Measurements from ENCODE around the gene GTF3C5.
"Not testable (repeated sequence)": the region's sequence is repeated elsewhere in the genome, so short reads cannot be mapped to it uniquely, and the experiment has no call there.

Gene GTF3C5

DNA sequence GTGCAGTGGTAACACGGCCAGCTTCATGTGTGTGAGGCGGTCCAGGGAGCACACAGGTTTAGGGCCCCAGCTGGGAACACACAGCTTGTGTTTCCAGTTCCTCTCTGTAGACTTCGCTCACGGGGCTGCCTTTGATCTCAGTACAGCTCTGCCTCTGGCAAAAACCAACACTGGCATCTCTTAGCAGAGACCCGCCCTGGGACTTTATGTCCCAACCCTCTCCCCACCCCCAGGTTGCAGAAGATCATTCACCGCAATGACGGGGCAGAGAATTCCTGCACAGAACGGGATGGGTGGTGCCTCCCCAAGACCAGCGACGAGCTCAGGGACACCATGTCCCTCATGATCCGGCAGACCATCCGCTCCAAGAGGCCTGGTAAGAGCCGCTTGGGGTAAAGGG is 25.7 kb downstream of the GTF3C5 start:
- DNase-seq, result no peak

DNA sequence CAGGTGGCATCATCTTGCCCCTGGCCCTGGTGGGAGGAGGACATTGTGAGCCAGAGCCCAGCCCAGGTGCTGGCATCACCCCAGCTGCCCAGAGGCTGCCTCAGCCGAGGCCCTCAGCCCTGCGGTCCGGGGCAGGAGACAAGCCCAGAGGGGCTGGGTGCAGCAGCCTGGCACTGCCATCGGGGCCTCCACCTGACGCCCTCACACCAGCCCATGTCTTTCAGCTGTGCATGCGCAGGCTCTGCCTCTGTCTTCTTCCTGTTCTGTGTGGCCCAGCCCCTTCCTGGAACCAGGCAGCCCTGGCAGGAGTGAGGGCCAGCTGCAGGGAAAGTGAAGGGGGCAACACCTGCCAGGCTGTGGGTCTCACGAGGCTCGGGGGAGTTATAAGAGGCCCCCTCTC is 26.2 kb downstream of the GTF3C5 start:
- DNase-seq, result no peak

DNA sequence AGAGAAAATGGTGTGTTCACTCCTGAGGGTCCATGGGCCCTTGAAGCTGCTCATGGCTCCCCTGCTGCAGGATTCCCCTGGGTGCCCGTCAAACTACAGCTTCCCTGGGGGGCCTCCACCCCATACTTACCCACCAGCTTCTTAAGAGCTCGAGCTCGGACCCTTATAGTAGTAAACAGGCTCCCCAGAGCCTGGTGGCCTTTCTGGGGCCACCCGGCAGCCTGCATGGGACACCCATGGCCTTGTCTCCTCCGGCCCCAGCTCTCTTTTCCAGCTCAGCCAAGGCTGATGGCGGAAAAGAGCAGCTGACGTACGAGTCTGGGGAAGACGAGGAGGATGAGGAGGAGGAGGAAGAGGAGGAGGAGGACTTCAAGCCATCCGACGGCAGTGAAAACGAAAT is 26.8 kb downstream of the GTF3C5 start:
- no peak for DNase-seq

DNA sequence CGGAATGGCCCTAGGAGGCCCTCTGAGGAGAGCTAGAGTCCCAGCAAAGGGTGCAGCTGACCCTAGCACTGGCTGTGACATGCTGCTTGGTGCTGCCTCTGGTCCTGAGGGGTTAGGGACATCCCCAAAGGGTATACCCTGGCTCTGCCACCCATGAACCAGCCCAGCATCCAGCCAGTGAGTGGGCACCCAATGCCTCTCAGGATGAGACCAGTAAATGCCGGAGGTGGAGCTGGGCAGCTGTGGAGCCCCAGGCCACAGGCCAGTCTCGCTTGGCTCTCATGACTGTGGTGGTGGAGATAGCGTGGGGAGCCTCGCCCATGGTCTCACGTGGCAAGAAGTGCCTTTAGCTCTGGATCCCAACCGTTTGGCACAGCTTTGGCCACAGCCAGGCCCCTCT is 27.3 kb downstream of the GTF3C5 start:
- DNase-seq, result no peak

DNA sequence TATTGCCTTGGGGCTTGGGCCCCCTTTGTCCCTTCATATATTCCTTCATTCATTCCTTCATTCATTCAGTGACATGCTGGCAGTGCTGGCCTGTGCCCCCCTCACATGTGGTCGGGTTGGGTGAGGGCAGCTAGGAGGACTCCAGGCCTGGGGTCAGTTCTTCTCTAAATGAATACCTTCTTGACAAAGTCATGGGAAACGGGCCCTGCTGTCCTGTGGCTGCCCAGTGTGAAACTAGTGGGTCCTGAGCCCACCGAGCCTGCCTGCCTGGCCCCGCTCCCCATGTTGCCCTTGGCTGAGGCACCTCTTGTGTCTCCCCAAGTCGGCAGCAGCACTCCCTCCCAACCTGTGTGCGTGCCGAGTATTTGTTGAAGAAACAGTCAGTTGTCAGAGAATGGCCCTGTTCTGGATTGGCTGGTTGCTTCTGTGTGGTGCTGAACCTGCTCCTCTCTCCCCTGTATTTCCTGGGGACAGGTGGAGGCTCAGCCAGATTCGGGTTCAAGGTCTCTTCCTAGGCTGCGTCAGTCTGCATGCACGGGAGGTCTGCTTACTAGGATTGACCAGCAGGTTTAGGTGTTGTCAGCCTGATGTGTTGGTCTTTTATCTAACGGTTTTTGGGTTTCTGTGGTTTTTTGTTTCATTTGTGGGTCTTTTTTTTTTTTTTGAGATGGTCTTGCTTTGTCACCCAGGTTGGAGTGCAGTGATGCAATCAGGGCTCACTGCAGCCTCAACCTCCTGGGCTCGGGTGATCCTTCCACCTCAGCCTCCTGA is 27.9 kb downstream of the GTF3C5 start:
- no peak for DNase-seq

DNA sequence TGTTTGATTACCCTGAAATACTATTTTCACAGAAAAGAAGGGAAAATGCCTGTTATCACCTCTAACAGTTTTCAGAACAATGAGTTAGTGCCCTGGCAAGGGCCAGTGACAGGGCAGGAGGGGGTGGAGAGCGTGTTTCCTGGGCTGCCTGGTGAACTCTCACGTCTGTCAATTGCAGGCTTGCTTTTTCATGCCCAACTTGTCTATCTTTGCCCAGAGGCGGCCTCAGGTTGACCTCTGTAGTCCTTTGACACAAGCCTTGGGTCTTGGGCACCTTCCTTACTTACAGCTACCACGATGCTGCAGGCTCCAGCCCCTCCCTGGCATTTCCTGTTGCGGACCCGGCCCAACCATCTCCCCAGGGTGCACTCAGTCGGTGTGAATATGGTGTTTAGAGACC is 28.8 kb downstream of the GTF3C5 start:
- no peak for DNase-seq

DNA sequence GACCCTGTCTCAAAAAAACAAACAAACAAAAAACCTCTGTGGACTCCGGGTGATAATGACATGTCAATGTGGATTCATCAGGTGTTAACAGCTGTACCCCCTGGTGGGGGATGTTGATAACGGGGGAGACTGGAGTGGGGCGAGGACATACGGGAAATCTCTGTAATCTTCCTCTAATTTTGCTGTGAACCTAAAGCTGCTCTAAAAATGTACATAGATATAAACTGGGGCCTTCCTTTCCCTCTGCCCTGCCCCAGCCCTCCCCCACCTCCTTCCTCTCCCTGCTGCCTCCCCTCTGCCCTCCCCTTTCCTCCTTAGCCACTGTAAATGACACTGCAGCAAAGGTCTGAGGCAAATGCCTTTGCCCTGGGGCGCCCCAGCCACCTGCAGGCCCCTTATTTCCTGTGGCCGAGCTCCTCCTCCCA is 29.6 kb downstream of the GTF3C5 start:
- DNase-seq, result no peak

DNA sequence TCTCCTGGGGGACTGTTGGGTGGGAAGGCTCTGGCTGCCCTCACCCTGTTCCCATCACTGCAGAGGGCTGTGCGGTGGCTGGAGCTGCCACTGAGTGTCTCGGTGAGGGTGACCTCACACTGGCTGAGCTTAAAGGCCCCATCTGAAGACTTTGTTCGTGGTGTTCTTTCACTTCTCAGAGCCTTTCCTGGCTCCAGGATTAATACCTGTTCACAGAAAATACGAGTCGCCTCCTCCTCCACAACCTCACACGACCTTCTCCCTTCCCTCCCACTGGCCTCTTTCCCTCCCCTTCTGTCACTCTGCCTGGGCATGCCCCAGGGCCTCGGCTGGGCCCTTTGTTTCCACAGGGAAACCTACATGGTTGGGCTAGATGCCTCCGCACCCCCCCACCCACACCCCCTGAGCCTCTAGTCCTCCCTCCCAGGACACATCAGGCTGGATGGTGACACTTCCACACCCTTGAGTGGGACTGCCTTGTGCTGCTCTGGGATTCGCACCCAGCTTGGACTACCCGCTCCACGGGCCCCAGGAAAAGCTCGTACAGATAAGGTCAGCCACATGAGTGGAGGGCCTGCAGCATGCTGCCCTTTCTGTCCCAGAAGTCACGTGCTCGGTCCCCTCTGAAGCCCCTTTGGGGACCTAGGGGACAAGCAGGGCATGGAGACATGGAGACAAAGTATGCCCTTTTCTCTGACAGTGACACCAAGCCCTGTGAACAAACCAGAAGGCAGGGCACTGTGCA is 30.4 kb downstream of the GTF3C5 start:
- DNase-seq, result not testable (repeated sequence)

DNA sequence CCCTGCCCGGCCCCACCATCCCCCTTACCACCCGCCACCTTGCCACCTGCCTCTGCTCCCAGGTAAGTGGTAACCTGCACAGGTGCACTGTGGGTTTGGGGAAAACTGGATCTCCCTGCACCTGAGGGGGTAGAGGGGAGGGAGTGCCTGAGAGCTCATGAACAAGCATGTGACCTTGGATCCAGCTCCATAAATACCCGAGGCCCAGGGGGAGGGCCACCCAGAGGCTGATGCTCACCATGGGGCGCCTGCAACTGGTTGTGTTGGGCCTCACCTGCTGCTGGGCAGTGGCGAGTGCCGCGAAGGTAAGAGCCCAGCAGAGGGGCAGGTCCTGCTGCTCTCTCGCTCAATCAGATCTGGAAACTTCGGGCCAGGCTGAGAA is 31.0 kb downstream of the GTF3C5 start, which contains the start of gene CEL:
Gene CEL, plus strand, starts transcription at position 218 of the 382 bp plus-strand sequence. Its CDS starts 22 bp downstream, at position 240.
- DNase-seq, result not testable (repeated sequence)

DNA sequence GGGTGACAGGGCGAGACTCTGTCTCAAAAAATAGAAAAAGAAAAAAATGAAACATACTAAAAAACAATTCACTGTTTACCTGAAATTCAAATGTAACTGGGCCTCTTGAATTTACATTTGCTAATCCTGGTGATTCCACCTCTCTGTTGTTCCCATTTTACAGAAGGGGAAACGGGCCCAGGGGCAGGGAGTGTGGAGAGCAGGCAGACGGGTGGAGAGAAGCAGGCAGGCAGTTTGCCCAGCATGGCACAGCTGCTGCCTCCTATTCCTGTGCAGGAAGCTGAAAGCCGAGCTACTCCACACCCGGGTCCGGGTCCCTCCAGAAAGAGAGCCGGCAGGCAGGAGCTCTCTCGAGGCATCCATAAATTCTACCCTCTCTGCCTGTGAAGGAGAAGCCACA is 31.8 kb downstream of the GTF3C5 start:
- not testable (repeated sequence) for DNase-seq

DNA sequence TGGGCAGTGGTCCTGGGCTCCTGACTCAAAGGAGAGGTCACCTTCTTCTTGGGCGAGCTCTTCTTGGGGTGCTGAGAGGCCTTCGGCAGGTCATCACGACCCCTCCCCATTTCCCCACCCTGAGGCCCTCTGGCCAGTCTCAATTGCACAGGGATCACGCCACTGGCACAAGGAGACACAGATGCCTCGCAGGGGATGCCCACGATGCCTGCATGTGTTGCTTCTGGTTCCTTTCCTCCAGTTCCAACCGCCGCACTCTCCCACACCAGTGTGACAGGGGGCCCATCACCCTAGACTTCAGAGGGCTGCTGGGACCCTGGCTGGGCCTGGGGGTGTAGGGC is 32.3 kb downstream of the GTF3C5 start:
- DNase-seq, result no peak

DNA sequence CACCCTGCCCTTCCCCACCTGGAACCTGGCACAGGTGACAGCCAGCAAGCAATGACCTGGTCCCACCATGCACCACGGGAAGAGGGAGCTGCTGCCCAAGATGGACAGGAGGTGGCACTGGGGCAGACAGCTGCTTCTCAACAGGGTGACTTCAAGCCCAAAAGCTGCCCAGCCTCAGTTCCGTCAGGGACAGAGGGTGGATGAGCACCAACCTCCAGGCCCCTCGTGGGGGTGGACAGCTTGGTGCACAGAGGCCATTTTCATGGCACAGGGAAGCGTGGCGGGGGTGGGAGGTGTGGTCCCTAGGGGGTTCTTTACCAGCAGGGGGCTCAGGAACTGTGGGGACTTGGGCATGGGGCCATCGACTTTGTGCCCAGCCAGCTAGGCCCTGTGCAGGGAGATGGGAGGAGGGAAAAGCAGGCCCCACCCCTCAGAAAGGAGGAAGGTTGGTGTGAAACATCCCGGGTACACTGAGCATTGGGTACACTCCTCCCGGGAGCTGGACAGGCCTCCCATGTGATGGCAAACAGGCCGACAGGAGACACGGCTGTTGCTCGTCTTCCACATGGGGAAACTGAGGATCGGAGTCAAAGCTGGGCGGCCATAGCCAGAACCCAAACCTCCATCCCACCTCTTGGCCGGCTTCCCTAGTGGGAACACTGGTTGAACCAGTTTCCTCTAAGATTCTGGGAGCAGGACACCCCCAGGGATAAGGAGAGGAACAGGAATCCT is 32.9 kb downstream of the GTF3C5 start:
- DNase-seq, result no peak

DNA sequence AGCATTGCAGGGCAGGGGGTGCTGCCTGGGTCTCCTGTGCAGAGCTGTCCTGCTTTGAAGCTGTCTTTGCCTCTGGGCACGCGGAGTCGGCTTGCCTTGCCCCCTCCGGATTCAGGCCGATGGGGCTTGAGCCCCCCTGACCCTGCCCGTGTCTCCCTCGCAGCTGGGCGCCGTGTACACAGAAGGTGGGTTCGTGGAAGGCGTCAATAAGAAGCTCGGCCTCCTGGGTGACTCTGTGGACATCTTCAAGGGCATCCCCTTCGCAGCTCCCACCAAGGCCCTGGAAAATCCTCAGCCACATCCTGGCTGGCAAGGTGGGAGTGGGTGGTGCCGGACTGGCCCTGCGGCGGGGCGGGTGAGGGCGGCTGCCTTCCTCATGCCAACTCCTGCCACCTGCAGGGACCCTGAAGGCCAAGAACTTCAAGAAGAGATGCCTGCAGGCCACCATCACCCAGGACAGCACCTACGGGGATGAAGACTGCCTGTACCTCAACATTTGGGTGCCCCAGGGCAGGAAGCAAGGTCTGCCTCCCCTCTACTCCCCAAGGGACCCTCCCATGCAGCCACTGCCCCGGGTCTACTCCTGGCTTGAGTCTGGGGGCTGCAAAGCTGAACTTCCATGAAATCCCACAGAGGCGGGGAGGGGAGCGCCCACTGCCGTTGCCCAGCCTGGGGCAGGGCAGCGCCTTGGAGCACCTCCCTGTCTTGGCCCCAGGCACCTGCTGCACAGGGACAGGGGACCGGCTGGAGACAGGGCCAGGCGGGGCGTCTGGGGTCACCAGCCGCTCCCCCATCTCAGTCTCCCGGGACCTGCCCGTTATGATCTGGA is 33.7 kb downstream of the GTF3C5 start:
- DNase-seq, result no peak

DNA sequence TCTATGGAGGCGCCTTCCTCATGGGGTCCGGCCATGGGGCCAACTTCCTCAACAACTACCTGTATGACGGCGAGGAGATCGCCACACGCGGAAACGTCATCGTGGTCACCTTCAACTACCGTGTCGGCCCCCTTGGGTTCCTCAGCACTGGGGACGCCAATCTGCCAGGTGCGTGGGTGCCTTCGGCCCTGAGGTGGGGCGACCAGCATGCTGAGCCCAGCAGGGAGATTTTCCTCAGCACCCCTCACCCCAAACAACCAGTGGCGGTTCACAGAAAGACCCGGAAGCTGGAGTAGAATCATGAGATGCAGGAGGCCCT is 34.2 kb downstream of the GTF3C5 start:
- no peak for DNase-seq

DNA sequence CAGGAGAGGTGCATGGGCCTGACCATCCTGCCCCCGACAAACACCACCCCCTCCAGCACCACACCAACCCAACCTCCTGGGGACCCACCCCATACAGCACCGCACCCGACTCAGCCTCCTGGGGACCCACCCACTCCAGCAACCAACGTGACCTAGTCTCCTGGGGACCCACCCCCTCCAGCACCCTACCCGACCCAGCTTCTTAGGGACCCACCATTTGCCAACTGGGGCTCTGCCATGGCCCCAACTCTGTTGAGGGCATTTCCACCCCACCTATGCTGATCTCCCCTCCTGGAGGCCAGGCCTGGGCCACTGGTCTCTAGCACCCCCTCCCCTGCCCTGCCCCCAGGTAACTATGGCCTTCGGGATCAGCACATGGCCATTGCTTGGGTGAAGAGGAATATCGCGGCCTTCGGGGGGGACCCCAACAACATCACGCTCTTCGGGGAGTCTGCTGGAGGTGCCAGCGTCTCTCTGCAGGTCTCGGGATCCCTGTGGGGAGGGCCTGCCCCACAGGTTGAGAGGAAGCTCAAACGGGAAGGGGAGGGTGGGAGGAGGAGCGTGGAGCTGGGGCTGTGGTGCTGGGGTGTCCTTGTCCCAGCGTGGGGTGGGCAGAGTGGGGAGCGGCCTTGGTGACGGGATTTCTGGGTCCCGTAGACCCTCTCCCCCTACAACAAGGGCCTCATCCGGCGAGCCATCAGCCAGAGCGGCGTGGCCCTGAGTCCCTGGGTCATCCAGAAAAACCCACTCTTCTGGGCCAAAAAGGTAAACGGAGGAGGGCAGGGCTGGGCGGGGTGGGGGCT is 35.6 kb downstream of the GTF3C5 start:
- no peak for DNase-seq

DNA sequence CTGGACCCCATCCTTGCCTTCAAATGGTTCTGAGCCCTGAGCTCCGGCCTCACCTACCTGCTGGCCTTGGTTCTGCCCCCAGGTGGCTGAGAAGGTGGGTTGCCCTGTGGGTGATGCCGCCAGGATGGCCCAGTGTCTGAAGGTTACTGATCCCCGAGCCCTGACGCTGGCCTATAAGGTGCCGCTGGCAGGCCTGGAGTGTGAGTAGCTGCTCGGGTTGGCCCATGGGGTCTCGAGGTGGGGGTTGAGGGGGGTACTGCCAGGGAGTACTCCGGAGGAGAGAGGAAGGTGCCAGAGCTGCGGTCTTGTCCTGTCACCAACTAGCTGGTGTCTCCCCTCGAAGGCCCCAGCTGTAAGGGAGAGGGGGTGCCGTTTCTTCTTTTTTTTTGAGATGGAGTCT is 36.2 kb downstream of the GTF3C5 start:
- no peak for DNase-seq

DNA sequence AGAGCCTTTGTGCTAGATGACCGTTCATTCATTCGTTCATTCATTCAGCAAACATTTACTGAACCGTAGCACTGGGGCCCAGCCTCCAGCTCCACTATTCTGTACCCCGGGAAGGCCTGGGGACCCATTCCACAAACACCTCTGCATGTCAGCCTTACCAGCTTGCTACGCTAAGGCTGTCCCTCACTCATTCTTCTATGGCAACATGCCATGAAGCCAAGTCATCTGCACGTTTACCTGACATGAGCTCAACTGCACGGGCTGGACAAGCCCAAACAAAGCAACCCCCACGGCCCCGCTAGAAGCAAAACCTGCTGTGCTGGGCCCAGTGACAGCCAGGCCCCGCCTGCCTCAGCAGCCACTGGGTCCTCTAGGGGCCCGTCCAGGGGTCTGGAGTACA is 37.0 kb downstream of the GTF3C5 start:
- DNase-seq, result no peak

DNA sequence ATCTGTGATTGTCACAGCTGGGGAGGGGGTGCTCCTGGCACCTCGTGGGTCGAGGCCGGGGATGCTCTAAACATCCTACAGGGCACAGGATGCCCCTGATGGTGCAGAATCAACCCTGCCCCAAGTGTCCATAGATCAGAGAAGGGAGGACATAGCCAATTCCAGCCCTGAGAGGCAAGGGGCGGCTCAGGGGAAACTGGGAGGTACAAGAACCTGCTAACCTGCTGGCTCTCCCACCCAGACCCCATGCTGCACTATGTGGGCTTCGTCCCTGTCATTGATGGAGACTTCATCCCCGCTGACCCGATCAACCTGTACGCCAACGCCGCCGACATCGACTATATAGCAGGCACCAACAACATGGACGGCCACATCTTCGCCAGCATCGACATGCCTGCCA is 37.6 kb downstream of the GTF3C5 start:
- DNase-seq, result not testable (repeated sequence)

DNA sequence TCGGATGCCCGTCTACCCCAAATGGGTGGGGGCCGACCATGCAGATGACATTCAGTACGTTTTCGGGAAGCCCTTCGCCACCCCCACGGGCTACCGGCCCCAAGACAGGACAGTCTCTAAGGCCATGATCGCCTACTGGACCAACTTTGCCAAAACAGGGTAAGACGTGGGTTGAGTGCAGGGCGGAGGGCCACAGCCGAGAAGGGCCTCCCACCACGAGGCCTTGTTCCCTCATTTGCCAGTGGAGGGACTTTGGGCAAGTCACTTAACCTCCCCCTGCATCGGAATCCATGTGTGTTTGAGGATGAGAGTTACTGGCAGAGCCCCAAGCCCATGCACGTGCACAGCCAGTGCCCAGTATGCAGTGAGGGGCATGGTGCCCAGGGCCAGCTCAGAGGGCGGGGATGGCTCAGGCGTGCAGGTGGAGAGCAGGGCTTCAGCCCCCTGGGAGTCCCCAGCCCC is 39.7 kb downstream of the GTF3C5 start:
- not testable (repeated sequence) for DNase-seq

DNA sequence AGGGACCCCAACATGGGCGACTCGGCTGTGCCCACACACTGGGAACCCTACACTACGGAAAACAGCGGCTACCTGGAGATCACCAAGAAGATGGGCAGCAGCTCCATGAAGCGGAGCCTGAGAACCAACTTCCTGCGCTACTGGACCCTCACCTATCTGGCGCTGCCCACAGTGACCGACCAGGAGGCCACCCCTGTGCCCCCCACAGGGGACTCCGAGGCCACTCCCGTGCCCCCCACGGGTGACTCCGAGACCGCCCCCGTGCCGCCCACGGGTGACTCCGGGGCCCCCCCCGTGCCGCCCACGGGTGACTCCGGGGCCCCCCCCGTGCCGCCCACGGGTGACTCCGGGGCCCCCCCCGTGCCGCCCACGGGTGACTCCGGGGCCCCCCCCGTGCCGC is 40.2 kb downstream of the GTF3C5 start:
- DNase-seq, result not testable (repeated sequence)

DNA sequence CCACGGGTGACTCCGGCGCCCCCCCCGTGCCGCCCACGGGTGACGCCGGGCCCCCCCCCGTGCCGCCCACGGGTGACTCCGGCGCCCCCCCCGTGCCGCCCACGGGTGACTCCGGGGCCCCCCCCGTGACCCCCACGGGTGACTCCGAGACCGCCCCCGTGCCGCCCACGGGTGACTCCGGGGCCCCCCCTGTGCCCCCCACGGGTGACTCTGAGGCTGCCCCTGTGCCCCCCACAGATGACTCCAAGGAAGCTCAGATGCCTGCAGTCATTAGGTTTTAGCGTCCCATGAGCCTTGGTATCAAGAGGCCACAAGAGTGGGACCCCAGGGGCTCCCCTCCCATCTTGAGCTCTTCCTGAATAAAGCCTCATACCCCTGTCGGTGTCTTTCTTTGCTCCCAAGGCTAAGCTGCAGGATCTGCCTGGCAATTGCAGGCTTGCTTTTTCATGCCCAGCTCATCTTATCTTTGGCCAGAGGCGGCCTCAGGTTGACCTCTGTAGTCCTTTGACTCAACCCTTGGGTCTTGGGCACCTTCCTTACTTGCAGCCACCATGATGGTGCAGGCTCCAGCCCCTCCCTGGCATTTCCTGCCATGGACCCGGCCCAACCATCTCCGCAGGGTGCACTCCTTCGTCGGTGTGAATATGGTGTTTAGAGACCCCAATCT is 40.8 kb downstream of the GTF3C5 start:
- DNase-seq, result no peak
